CD4-positive, CD25-positive, alpha-beta regulatory T cell (primary cell): ENCODE measurements around the gene ADRA1B. TPM values are rescaled to one million over a fixed set of nuclear protein-coding genes. Genes with fewer than 3 reads are reported as not detected.
"Not testable (repeated sequence)": the region's sequence is repeated elsewhere in the genome, so short reads cannot be mapped to it uniquely, and the experiment has no call there.

Experiments used
- ATAC-seq, 2 donors: fragments of 150-1000 bp; cut with Tn5 transposase; one replicate each; pipeline ENCODE4 v1.10.0; 2021; ENCODE audit warnings: low read depth in 2 of 2, moderate number of reproducible peaks in 2 of 2, moderate library complexity in 1 of 2
- DNase-seq, 3 donors: peaks; one replicate each; pipeline versions ENCODE4 v3.0.0 to v3.0.0-alpha.2; 2012 to 2022; ENCODE audit warnings: mixed read lengths in 1 of 3
- H3K27ac ChIP-seq: one replicate; pipeline ENCODE4 v1.7.0; 2013; ENCODE audit warnings: mild to moderate bottlenecking, low read length; ENCODE audit not compliant: insufficient read depth, poor library complexity, severe bottlenecking
- H3K27me3 ChIP-seq: one replicate; pipeline ENCODE4 v1.7.0; 2013; ENCODE audit warnings: low read length; ENCODE audit not compliant: control insufficient read depth, insufficient read depth
- H3K36me3 ChIP-seq: one replicate; pipeline ENCODE4 v1.7.0; 2013; ENCODE audit warnings: mild to moderate bottlenecking, low read length, moderate library complexity; ENCODE audit not compliant: control insufficient read depth, insufficient read depth
- H3K4me1 ChIP-seq: 2 replicates; pipeline ENCODE4 v1.7.0; 2013; ENCODE audit warnings: mild to moderate bottlenecking, low read length; ENCODE audit not compliant: insufficient read depth, control insufficient read depth, poor library complexity, severe bottlenecking
- H3K4me3 ChIP-seq: one replicate; pipeline ENCODE4 v1.7.0; 2013; ENCODE audit warnings: low read depth, mild to moderate bottlenecking, low read length, moderate library complexity
- H3K9me3 ChIP-seq, 2 experiments: 1 replicate in 1 of 2; 2 replicates in 1 of 2; pipeline ENCODE4 v1.7.0; 2013; ENCODE audit warnings: low read length in 2 of 2, mild to moderate bottlenecking in 1 of 2, moderate library complexity in 1 of 2; ENCODE audit not compliant: control insufficient read depth in 2 of 2
- H3K27ac Mint-ChIP-seq, 3 donors: one replicate each; pipeline ENCODE4 v1.8.0; 2020 to 2022; ENCODE audit warnings: mild to moderate bottlenecking in 3 of 3, mixed read lengths in 3 of 3, moderate library complexity in 2 of 3
- H3K27me3 Mint-ChIP-seq: one replicate; pipeline ENCODE4 v1.8.0; 2022; ENCODE audit warnings: mild to moderate bottlenecking, mixed read lengths
- H3K36me3 Mint-ChIP-seq: one replicate; pipeline ENCODE4 v1.8.0; 2020; ENCODE audit warnings: mixed read lengths
- H3K4me1 Mint-ChIP-seq, 4 donors: one replicate each; pipeline ENCODE4 v1.8.0; 2020 to 2022; ENCODE audit warnings: mixed read lengths in 4 of 4, mild to moderate bottlenecking in 1 of 4
- H3K4me3 Mint-ChIP-seq, 4 donors: one replicate each; pipeline ENCODE4 v1.8.0; 2020 to 2022; ENCODE audit warnings: mild to moderate bottlenecking in 4 of 4, mixed read lengths in 4 of 4, moderate library complexity in 3 of 4
- H3K9me3 Mint-ChIP-seq, 7 donors: one replicate each; pipeline ENCODE4 v1.8.0; 2020 to 2022; ENCODE audit warnings: mixed read lengths in 7 of 7, mild to moderate bottlenecking in 3 of 7, moderate library complexity in 2 of 7
- polyA plus RNA-seq, 4 donors: library from polyadenylated mRNA; unstranded; fragments of 300-500 nt; fragmentation: Illumina TruSeq; gene quantifications; one replicate each; pipeline ENCODE4 v1.2.3, GENCODE V29; 2021
- total RNA-seq: library from RNA; stranded (reverse); gene quantifications from one replicate; pipeline ENCODE4 v1.2.3, GENCODE V29; 2022

ADRA1B gene
- total and polyA plus RNA-seq, 5 donors from 2014 or later = not detected

DNA sequence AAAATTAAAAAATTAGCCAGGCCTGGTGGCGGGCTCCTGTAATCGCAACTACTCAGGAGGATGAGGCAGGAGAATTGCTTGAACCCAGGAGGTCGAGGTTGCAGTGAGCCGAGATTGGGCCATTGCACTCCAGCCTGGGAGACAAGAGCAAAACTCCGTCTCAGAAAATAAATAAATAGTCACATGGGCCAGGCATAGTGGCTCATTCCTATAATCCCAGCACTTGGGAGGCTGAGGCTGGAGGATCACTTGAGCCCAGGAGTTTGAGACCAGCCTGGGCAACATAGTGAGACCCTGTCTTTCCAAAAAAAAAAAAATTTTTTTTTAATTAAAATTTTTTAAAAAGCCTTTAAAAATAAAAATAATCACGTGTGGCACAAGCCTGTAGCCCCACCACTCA, 97.9 kb downstream of the ADRA1B start:
- H3K27me3 ChIP-seq, H3K27me3 Mint-ChIP-seq, DNase-seq, H3K9me3 Mint-ChIP-seq, H3K27ac ChIP-seq, H3K27ac Mint-ChIP-seq, H3K9me3 ChIP-seq, ATAC-seq, H3K4me3 Mint-ChIP-seq, H3K4me3 ChIP-seq: not testable (repeated sequence)
- H3K4me1 ChIP-seq = peaks cover 23% of the 10 kb centered on the region
- H3K36me3 ChIP-seq = peaks cover 46% of the 10 kb centered on the region
- peaks cover 21 to 48% (median 36%) of the 10 kb centered on the region in 4 donors for H3K4me1 Mint-ChIP-seq
- peaks cover 29% of the 10 kb centered on the region for H3K36me3 Mint-ChIP-seq

DNA sequence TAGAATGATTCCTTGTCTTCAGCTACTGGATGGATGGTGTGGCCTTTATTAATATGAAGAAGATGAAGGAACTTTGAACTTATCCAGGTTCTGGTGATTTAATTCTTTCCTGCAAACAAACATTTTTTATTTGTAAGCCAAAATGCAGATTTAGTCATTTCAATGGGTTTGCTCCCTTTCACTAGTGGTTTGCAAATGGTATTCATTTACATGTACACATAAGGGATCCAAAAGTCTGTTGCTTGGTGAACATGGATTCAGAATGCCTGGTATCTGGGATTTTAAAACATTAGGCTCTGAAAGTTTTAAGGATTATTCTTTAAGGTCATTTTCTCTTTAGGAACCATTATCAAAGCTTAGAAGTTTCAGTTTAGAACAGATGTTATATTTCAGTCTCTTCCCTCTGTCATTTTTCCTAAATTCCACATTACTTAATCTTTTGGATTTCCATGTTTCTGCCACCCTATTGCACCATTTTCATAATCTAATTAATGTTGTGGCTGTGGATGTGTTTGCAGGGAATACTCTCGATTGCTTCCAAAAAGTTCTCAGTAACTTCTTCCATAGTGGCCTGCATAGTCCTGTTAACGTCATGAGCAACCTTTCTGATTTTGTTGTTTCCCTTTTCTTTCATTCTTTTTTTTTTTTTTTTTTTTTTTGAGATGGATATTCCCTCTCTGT, 102.8 kb downstream of the ADRA1B start:
- no peak for DNase-seq
- no peak overlapping the region for H3K4me3 Mint-ChIP-seq
- Histone ChIP-seq H3K4me3 (no peak overlapping the region), H3K27ac (peak overlapping the region; percentile 14), H3K27me3 (no peaks in the 10 kb centered on the region), H3K4me1 (peaks cover 25% of the 10 kb centered on the region), H3K9me3 (no peaks in the 10 kb centered on the region), H3K36me3 (peaks cover 31% of the 10 kb centered on the region)
- H3K27ac Mint-ChIP-seq = peak overlapping the region in 1 of 3 donors; percentile 1
- H3K36me3 Mint-ChIP-seq = peaks cover 22% of the 10 kb centered on the region
- peaks cover 26 to 52% (median 40%) of the 10 kb centered on the region in 4 donors for H3K4me1 Mint-ChIP-seq
- H3K9me3 Mint-ChIP-seq = no peaks in the 10 kb centered on the region
- H3K27me3 Mint-ChIP-seq = no peaks in the 10 kb centered on the region
- ATAC-seq = no peak

DNA sequence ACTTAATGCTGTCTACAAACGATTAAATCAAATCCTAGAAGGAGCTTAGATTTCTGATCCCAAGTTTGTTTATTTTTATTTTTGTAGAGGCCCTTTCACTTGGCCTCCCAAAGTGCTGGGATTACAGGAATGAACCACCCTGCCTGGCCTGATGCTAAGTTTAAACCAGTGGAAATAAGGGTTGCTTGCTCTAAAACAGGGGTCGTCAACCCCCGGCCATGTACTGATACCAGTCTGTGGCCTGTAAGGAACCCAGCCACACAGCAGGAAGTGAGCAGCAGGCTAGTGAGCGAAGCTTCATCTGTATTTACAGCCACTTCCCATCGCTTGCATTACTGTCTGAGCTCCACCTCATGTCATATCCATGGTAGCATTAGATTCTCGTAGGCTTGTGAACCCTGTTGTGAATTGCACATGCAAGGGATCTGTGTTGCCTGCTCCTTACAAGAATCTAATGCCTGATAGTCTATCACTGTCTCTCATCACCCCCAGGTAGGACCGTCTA, 104.0 kb downstream of the ADRA1B start:
- Mint-ChIP-seq H3K27me3 (no peaks in the 10 kb centered on the region), H3K9me3 (no peaks in the 10 kb centered on the region), H3K4me1 (peaks cover 26 to 45% (median 36%) of the 10 kb centered on the region in 4 donors), H3K36me3 (peaks cover 19% of the 10 kb centered on the region), H3K4me3 (no peak overlapping the region), H3K27ac (peak overlapping the region; percentile 75 to 84 (median 79))
- DNase-seq = peak in 1 of 3 donors; percentile 28
- no peaks in the 10 kb centered on the region for H3K9me3 ChIP-seq
- H3K4me1 ChIP-seq = peaks cover 25% of the 10 kb centered on the region
- H3K36me3 ChIP-seq = peaks cover 26% of the 10 kb centered on the region
- peak overlapping the region; percentile 38 for H3K4me3 ChIP-seq
- ATAC-seq = peak in 1 of 2 donors; percentile 29
- H3K27me3 ChIP-seq = no peaks in the 10 kb centered on the region
- H3K27ac ChIP-seq = peak overlapping the region; percentile 57

DNA sequence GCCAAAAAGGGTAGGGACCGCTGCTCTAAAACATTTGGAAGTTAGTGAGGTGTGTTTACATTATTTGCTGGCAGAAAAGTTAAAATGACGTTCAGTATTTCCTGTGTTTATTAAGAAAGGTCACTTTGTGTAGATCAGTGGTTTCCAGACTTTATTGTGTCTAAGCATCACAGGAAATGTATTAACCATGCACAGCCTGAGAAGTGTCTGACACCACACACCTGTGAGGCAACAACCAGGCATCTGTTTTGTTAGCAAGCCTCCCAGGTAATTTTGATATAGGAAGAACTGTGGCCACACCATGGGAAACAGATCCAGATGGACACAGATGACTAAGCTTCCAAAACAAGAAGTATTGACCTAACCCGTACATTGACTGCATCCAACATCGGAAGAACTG, 104.7 kb downstream of the ADRA1B start:
- Histone ChIP-seq H3K27ac (peak overlapping the region; percentile 57), H3K27me3 (no peaks in the 10 kb centered on the region), H3K4me3 (peak overlapping the region; percentile 38), H3K9me3 (no peaks in the 10 kb centered on the region), H3K36me3 (peaks cover 20% of the 10 kb centered on the region), H3K4me1 (peaks cover 25% of the 10 kb centered on the region)
- Mint-ChIP-seq H3K9me3 (no peaks in the 10 kb centered on the region), H3K4me3 (peak overlapping the region in 3 of 4 donors; percentile 8 to 73 (median 35)), H3K27ac (peak overlapping the region; percentile 69 to 84 (median 75)), H3K27me3 (no peaks in the 10 kb centered on the region), H3K36me3 (peaks cover 19% of the 10 kb centered on the region), H3K4me1 (peaks cover 25 to 47% (median 36%) of the 10 kb centered on the region in 4 donors)
- DNase-seq = peak in 2 of 3 donors; percentile 23 to 40
- peak; percentile 54 to 67 for ATAC-seq

DNA sequence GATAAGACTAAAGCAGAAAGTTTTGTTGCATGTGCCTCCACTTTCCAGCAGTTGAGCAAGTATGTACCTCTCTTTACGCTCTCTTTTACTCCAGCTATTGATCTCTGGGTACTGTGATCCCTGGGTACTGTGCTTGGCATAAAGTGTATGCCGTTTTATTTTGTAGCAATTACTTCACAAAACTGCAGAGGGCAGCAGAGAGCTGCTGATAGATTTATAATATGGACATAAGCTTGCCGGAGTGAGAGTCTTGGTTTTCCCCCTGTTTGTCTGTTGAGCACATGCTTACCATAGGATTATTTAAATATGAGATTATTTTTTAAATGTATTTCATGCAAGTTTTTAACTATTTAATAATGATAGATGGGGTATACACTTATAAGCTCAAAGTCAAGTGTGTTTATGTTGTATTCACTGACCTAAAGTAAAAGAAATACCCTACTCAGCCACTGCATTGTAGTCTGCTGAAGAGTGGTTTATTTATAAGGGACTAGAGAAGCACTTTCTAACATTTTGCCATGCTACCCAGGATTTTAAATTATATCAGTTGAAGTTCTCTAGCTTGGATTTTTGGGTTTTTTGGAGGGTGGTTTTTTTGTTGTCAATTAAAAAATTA, 105.7 kb downstream of the ADRA1B start:
- no peaks in the 10 kb centered on the region for H3K27me3 Mint-ChIP-seq
- Histone ChIP-seq H3K4me1 (peaks cover 25% of the 10 kb centered on the region), H3K9me3 (no peaks in the 10 kb centered on the region), H3K27ac (no peak overlapping the region), H3K36me3 (peaks cover 13% of the 10 kb centered on the region), H3K27me3 (no peaks in the 10 kb centered on the region), H3K4me3 (no peak overlapping the region)
- H3K4me1 Mint-ChIP-seq = peaks cover 32 to 50% (median 40%) of the 10 kb centered on the region in 4 donors
- peak overlapping the region; percentile 52 to 74 (median 59) for H3K27ac Mint-ChIP-seq
- H3K36me3 Mint-ChIP-seq = peaks cover 22% of the 10 kb centered on the region
- peak overlapping the region; percentile 11 to 53 (median 42) for H3K4me3 Mint-ChIP-seq
- DNase-seq (peak; percentile 52 to 78 (median 73)), ATAC-seq (peak; percentile 83)
- no peaks in the 10 kb centered on the region for H3K9me3 Mint-ChIP-seq

Other genes starting within 250 kb of the ADRA1B start
- gene TTC1, start 92.7 kb downstream of the ADRA1B start, total RNA-seq = 33.6 TPM
- 100 to 1,000 TPM in 3 of 4 donors, 10 to 100 TPM in 1; 85.7 to 118 (median 105) TPM for gene TTC1, start 92.7 kb downstream of the ADRA1B start, polyA plus RNA-seq
- 28.2 TPM for gene PWWP2A, start 203.0 kb downstream of the ADRA1B start, total RNA-seq
- gene PWWP2A, start 203.0 kb downstream of the ADRA1B start, polyA plus RNA-seq = 10 to 100 TPM; 22.9 to 35.0 (median 24.0) TPM